Esophagus squamous epithelium (tissue), 5 donors: Measurements from ENCODE around the gene RCVRN. TPM values are rescaled to one million over a fixed set of nuclear protein-coding genes. Genes with fewer than 3 reads are reported as not detected.
A peak's percentile ranks its signal among the peaks of the same experiment; 100 is the strongest.

Source experiments
- DNase-seq: peaks from one replicate; lab custom pipeline; 2025; lab: John Stamatoyannopoulos, UW
- H3K27ac ChIP-seq, 4 donors: fragments of 200-600 bp; sonication (generic); one replicate each; pipeline ENCODE4 v1.5.1; 2016 to 2019; ENCODE audit warnings: mild to moderate bottlenecking in 1 of 4
- H3K27me3 ChIP-seq, 4 donors: fragments of 200-600 bp; sonication (generic); 1 replicate in 3 of 4; 2 replicates in 1 of 4; pipeline versions ENCODE4 v1.5.1 to v1.6.0; 2017 to 2021; ENCODE audit warnings: antibody characterized with exemption in 1 of 4
- H3K36me3 ChIP-seq, 3 donors: fragments of 200-600 bp; sonication (generic); one replicate each; pipeline ENCODE4 v1.5.1; 2016 to 2019
- H3K4me1 ChIP-seq, 3 donors: fragments of 200-600 bp; sonication (generic); one replicate each; pipeline ENCODE4 v1.5.1; 2017 to 2019
- H3K4me3 ChIP-seq, 4 donors: fragments of 200-600 bp; sonication (generic); 1 replicate in 3 of 4; 2 replicates in 1 of 4; pipeline ENCODE4 v1.5.1; 2016 to 2019; ENCODE audit warnings: mild to moderate bottlenecking in 2 of 4, moderate library complexity in 1 of 4
- H3K9me3 ChIP-seq, 3 donors: fragments of 200-600 bp; sonication (generic); one replicate each; pipeline ENCODE4 v1.5.1; 2016 to 2019
- CTCF ChIP-seq, 6 experiments: fragments of 450-650 bp in 4 of 6; fragments of 200-600 bp in 2 of 6; sonication (generic) in 2 of 6; IDR thresholded peaks; one replicate each; pipeline ENCODE4 v1.5.1; 2016 to 2019; ENCODE audit warnings: antibody characterized with exemption in 6 of 6, mild to moderate bottlenecking in 4 of 6, moderate library complexity in 4 of 6
- POLR2A ChIP-seq, 4 donors: fragments of 450-650 bp; IDR thresholded peaks; one replicate each; pipeline ENCODE4 v1.6.1; 2017; ENCODE audit warnings: antibody characterized with exemption in 4 of 4, mild to moderate bottlenecking in 4 of 4, moderate library complexity in 3 of 4
- WGBS, 2 donors: methylation state at CpG; one replicate each; pipeline ENCODE4 v1.1.5; 2018; 5-methylcytosine and 5-hydroxymethylcytosine counted together
- intact Hi-C: fragments of 100-400 bp; cut with DNase I; formaldehyde crosslinking; loops from one replicate; pipeline ENCODE4 v1.15.0; 2022
- total RNA-seq, 4 donors: library from RNA; depleted of rRNA; stranded (reverse); fragments of >200 nt; gene quantifications; one replicate each; pipeline ENCODE4 v1.1.0, GENCODE V29; 2016
- donor health status: DM: yes; HTN: yes; CAD: no.

Gene RCVRN
- total RNA-seq, 4 donors from 2014 or later, result not detected

GRCh38 chr17:9897372-9897968 lies 7.6 kb downstream of the RCVRN start:
- H3K4me1 ChIP-seq, result peaks cover 0 to 15% (median 11%) of the 10 kb centered on the region in 3 donors
- no peaks in the 10 kb centered on the region for H3K9me3 ChIP-seq
- WGBS, 2 donors, result 73 to 75% methylated on average over 8 to 9 of the region's 13 CpGs
- TF ChIP-seq CTCF (IDR thresholded peaks at IDR 0.05), result no peak
- no peak for TF ChIP-seq POLR2A (IDR thresholded peaks at IDR 0.05)
- intact Hi-C loops, result no loop called here
- no peak for DNase-seq
- no peak overlapping the region for H3K27ac ChIP-seq
- no peaks in the 10 kb centered on the region for H3K36me3 ChIP-seq
- H3K4me3 ChIP-seq, result no peak overlapping the region
- no peaks in the 10 kb centered on the region for H3K27me3 ChIP-seq

DNA sequence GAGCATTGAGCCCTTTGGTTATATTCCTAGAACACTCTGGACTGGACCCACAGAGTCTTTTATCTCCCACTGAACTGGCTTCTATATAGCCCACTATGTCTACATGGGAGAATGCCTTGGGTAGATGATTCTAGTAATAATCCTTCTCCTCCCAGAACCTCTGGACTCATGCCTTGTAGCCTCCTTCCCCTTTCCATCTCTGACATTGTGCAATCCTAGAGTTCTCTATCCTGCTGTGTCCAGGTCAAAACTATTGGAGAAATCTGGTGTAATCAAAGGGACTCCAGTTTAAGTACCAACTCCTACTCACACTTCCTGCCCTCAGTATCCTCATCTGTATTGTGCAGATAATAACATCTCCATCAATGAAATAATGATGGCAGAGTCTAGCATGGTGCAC lies 9.1 kb downstream of the RCVRN start:
- no peaks in the 10 kb centered on the region for H3K27me3 ChIP-seq
- H3K9me3 ChIP-seq, result no peaks in the 10 kb centered on the region
- no peak overlapping the region for H3K27ac ChIP-seq
- H3K36me3 ChIP-seq, result no peaks in the 10 kb centered on the region
- H3K4me1 ChIP-seq, result peaks cover 0 to 11% (median 11%) of the 10 kb centered on the region in 3 donors
- no peak for DNase-seq
- no peak overlapping the region for H3K4me3 ChIP-seq
- no peak for TF ChIP-seq POLR2A (IDR thresholded peaks at IDR 0.05)
- no peak for TF ChIP-seq CTCF (IDR thresholded peaks at IDR 0.05)
- intact Hi-C loops, result no loop called here

DNA sequence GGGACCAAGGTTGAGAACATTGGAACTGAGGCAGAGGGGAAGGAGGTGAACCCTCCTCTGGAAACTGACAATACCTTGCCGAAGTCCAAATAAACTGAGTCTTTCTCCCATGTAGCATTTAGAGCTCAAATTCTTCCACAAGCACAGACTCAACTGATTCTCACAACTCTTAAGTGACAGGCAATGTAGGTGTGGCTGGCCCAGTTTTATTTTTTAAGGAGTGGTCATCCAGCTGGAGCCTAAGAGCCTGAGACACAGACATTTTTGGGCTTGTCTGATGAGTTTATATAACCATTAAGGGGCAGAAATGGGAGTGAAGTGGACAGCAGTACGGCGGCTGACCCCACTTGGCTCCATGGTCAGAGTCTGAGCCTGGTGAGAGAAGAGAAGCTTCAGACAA lies 10.8 kb downstream of the RCVRN start:
- H3K4me1 ChIP-seq, result peaks cover 0 to under 1% (median under 1%) of the 10 kb centered on the region in 3 donors
- TF ChIP-seq CTCF (IDR thresholded peaks at IDR 0.05) (no peak), POLR2A (IDR thresholded peaks at IDR 0.05) (no peak)
- no peak for DNase-seq
- no peaks in the 10 kb centered on the region for H3K36me3 ChIP-seq
- H3K27ac ChIP-seq, result no peak overlapping the region
- H3K9me3 ChIP-seq, result no peaks in the 10 kb centered on the region
- intact Hi-C loops, result no loop called here
- no peak overlapping the region for H3K4me3 ChIP-seq
- no peaks in the 10 kb centered on the region for H3K27me3 ChIP-seq
- 84 to 90% methylated on average over 3 of the region's 3 CpGs for WGBS, 2 donors

DNA sequence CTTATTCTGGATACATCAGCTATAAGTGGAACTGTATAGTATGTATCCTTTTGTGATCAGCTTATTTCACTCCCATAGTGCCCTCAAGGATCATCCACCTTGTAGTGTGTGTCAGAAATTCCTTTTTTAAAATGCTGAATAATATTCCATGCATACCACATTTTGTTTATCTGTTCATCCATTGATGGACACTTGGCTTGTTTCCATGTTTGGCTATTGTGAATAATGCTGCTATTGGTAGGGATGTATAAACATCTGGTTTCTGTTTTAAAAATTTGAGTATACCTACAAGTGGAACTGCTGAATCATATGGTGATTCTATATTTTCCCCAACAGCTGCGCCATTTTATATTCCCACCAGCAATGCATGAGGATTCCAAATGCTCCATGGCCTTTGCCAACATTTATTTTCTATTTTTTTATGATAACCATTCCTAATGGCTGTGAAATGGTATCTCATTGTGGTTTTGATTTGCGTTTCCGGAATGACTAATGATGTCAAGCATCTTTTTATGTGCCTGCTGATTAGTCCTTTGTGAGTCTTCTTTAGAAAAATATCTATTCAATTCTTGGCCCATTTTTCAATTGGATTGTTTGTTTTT lies 11.6 kb downstream of the RCVRN start:
- Histone ChIP-seq H3K27me3 (no peaks in the 10 kb centered on the region), H3K27ac (no peak overlapping the region), H3K9me3 (no peaks in the 10 kb centered on the region), H3K4me3 (no peak overlapping the region), H3K4me1 (no peaks in the 10 kb centered on the region), H3K36me3 (no peaks in the 10 kb centered on the region)
- WGBS, 2 donors, result 41 to 67% methylated on average over 3 of the region's 3 CpGs
- DNase-seq, result no peak
- TF ChIP-seq CTCF (IDR thresholded peaks at IDR 0.05), result no peak
- no peak for TF ChIP-seq POLR2A (IDR thresholded peaks at IDR 0.05)
- intact Hi-C loops, result no loop called here

GRCh38 chr17:9890124-9890523 lies 14.9 kb downstream of the RCVRN start:
- Histone ChIP-seq H3K9me3 (no peaks in the 10 kb centered on the region), H3K27me3 (no peaks in the 10 kb centered on the region), H3K27ac (no peak overlapping the region), H3K36me3 (no peaks in the 10 kb centered on the region), H3K4me3 (no peak overlapping the region), H3K4me1 (no peaks in the 10 kb centered on the region)
- WGBS, 2 donors, result 13 to 40% methylated on average over 1 to 2 of the region's 2 CpGs
- no peak for DNase-seq
- intact Hi-C loops, result no loop called here
- peak in 4 of 6 experiments; percentile 16 to 34 (median 24) for TF ChIP-seq CTCF (IDR thresholded peaks at IDR 0.05)
- TF ChIP-seq POLR2A (IDR thresholded peaks at IDR 0.05), result no peak
